Middle frontal gyrus (tissue), 1 donor: ENCODE data around the gene ZBTB7C.
"Not testable (repeated sequence)": the region's sequence is repeated elsewhere in the genome, so short reads cannot be mapped to it uniquely, and the experiment has no call there.

Source experiments
- DNase-seq: peaks from one replicate; pipeline ENCODE4 v3.0.0-alpha.2; 2015; ENCODE audit warnings: low spot score; ENCODE audit errors: extremely low spot score

Gene ZBTB7C

DNA sequence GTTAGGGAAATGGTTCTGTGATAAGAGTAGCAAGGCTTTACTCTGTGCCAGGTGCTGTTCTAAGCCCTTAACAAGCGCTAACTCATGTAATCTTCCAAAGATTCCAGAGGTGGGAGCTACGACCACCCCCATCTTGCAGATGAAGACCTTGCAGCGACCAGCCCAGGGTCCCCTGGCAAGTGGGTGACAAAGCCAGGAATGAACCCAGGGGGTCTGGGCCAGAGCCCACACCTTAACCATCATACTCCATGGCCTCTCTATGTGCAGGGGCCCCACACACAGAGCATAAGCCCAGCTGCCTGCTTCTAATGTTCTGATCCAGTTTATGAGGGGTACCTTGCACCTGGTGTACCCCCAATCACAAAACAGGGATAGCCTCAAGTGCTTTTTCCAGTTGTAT, 105.3 kb downstream of the ZBTB7C start:
- no peak for DNase-seq

- DNase-seq, result no peak
These were observed 106.4 kb downstream of the ZBTB7C start for GRCh38 chr18:48302736-48303135.

DNA sequence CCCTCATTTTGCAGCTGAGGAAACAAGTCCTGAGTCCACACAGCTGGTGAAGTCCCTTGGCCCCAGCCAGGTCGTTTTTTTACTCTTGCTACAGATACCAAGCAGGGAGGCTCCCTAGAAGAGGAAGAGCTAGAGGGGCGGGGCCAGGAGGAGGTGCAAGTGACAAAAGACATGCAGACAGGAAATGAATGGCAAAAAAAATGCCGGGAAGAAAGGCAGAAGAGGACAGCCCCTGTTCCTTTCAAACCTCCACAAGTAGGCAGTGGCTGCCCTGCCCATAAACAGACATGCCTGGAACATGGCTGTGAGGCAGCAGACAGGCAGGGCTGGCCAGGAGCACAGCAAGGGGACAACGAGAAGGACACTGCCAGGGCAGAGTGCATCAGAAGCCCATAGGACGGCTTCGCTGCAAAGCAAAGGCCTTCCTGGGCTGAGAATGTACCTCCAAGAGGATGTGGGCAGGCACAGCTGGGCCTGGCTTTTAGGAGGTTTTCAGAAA, 108.7 kb downstream of the ZBTB7C start:
- DNase-seq, result no peak

GRCh38 chr18:48297139-48297538, 112.0 kb downstream of the ZBTB7C start:
- DNase-seq, result no peak

- DNase-seq, result no peak
These were observed 112.6 kb downstream of the ZBTB7C start for GRCh38 chr18:48296581-48296980.

- no peak for DNase-seq
These were observed 113.4 kb downstream of the ZBTB7C start for GRCh38 chr18:48295586-48296311.

- DNase-seq, result no peak
These were observed 114.1 kb downstream of the ZBTB7C start for GRCh38 chr18:48294899-48295585.

DNA sequence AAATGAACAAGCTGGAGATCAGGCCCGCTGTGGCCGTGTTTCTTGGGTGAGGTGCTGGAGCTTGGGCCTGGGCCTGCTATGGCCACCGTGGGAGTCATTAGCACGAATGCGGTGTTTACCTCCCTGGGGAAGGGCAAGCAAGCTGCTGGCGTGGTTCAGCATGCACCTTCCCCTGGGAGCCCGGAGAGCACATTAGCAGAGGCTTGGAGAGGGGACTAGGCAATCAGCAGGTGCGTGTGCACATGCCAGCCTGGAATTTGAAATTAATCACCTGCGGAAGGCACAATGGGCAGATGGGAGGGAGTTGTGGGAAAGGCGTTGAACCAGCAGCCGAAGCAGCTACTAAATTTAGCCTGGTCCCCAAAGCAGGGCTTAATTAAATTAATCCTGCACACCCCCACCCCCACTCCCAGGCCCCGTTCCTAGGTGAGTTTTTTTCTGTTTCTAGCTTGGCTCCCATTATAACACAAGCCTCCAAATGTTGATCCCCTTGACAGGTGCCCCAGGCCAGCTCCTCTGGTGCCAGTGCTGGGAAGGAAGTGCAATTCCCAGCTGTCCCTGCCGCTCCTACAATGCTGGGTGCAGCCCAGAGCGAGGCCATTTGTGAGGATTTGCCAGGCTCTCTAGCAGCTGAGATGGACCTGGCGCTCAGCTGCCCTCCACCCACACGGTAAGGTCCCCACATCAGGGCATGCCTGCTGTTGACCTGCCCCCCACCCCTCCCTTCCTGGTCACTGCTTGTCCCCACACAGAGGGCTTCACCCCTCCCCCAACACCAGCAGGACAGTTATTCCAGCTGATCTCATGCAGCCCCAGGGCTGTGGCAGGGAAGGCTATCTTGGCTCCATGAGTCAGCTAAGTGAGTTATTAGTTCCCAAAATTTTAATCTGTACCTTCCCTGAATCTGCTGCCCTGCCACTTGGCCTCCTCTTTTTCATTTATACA, 115.0 kb downstream of the ZBTB7C start:
- DNase-seq, result no peak

DNA sequence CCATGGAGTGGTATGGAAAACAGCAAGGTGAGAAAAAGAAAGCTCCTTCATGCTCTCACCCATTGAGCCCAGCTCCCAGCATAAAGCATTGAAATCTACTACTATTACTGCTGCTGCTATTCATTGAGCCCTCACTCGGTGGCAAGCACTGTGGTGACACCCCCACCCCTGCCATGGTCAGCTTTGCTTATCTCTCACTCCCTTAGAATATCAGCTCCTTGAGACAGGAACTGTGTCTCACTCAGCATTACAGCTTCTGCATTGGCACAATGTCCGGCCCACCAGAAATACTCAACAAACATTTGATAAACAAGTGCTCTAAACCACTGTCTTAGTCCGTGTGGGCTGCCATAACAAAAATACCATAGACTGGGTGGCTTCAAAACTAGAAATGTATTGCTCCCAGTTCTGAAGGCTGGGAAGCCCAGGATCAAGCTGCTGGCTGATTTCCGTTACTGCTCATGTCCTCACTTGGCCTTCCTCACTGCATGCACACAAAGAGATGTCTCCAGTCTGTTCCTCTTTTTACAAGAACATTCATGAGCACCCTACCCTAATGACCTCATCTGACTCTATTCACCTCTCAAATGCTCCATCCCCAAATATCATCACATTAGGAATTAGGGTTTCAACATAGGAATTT, 116.3 kb downstream of the ZBTB7C start:
- DNase-seq, result no peak

- DNase-seq, result no peak
These were observed 117.0 kb downstream of the ZBTB7C start for GRCh38 chr18:48292229-48292628.

DNA sequence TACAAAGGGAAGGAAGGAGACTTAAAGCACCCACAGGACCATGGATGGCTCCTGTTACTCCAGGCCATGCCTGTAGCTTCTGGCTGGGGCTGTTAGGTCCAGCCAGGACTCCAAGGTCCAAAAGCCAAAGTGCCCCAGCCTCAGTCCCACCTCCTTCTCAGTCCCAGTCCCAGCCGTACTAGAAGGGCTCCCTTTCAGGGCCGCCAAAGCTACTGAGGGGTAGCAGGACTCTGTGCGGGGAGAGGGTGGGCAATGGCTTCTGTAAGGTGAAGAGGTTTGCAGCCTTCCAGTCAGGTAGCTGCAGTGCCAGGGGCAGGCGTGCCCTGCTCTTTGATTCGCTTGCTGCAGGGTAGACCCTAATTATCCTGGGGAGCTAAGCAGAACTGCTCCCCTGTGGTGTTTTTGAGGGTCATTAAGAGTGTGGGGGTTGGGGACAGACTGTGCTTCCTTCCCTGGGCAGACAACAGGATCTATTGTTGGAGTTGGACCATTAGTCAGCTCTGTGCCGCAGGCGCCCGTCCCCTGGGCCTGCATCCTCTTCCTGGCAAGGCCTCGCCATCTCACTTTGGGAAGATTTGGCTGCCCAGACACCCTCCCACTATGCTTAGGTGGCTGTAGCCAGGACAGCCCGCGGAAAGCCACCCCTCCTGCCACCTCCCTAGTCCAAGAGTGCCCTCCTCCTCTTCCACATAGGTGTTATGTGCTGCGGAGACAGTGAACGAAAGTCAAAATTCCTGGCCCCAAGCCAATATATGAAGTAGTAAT, 118.8 kb downstream of the ZBTB7C start:
- DNase-seq, result no peak

DNA sequence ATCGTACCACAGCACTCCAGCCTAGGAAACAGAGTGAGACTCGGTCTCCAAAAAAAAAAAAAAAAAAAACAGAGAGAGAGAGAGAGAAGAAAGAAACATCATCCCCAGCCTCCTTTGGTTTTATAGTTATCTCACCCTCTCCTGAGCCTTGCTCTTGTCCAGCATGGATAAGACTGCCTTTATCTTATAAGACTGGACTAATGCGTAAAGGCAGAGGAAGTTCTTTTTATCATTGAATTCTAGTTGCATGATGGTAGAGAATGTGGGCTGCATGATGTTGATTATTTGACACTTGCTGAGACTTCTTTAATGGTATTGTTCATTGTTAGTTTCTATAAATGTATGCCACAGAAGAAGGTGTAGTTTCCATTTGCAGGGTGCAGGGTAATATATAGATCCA, 124.4 kb downstream of the ZBTB7C start:
- no peak for DNase-seq

DNA sequence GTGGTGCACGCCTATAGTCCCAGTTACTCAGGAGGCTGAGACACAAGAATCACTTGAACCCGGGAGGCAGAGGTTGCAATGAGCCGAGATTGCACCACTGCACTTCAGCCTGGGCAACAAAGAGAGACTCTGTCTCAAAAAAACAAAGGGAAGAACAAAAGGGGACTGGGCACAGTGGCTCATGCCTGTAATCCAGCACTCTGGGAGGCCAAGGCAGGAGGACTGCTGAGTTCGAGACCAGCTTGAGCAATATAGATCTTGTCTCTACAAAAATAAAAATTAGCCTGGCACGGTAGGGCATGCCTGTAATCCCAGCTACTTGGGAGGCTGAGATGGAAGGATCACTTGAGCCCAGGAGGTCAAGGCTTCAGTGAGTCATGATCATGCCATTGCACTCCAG, 125.2 kb downstream of the ZBTB7C start:
- not testable (repeated sequence) for DNase-seq

GRCh38 chr18:48281460-48281859, 127.7 kb downstream of the ZBTB7C start:
- DNase-seq, result not testable (repeated sequence)

DNA sequence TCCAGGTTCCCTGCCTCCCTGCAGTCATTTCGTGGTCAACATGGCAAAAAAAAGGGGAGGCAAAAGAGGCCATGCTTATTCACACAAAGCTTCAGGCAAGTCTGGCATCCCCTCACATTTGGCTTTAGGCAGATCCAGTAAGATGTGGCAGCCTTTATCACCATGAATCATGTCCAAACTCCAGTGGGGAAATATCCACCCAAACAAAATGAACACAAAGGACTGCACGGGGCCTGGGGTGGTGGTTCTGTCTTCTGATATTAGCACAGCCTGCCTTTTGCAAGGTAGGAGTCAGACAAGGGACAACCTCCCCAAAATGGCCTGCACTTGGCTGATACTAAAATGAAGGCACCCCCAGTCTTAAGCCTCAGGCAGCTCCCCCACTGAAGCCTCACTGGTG, 129.9 kb downstream of the ZBTB7C start:
- DNase-seq, result no peak

- DNase-seq, result no peak
These were observed 131.1 kb downstream of the ZBTB7C start for GRCh38 chr18:48278081-48278480.

- no peak for DNase-seq
These were observed 134.9 kb downstream of the ZBTB7C start for GRCh38 chr18:48274301-48274700.

GRCh38 chr18:48270929-48271328, 138.3 kb downstream of the ZBTB7C start:
- DNase-seq, result no peak

GRCh38 chr18:48265328-48265727, 143.9 kb downstream of the ZBTB7C start:
- no peak for DNase-seq
